Common myeloid progenitor, CD34-positive (primary cell): ENCODE measurements around the gene SH2D7.

Experiments used
- CTCF ChIA-PET: fragments of 350-600 bp; sonication (Branson Sonifier 250); formaldehyde crosslinking; loops from one replicate; lab custom pipeline; 2021; ENCODE audit warnings: antibody characterized with exemption; lab: Charles Lee
- POLR2A ChIA-PET: fragments of 350-600 bp; sonication (Branson Sonifier 250); formaldehyde crosslinking; loops from one replicate; lab custom pipeline; 2021; ENCODE audit warnings: antibody characterized with exemption; lab: Charles Lee
- DNase-seq, 3 donors: peaks; one replicate each; pipeline versions ENCODE4 v3.0.0 to v3.0.0-alpha.2; 2013
- H3K27ac ChIP-seq, 2 experiments: 1 replicate in 1 of 2; 2 replicates in 1 of 2; pipeline ENCODE4 v1.7.0; 2013; ENCODE audit warnings: inconsistent platforms in 2 of 2, low read length in 2 of 2, mild to moderate bottlenecking in 2 of 2, low read depth in 1 of 2, moderate library complexity in 1 of 2; ENCODE audit not compliant: severe bottlenecking in 2 of 2, insufficient read depth in 1 of 2, poor library complexity in 1 of 2
- H3K27me3 ChIP-seq, 5 experiments: replicated peaks in 2 of 5; 1 replicate in 3 of 5; 2 replicates in 2 of 5; pipeline versions ENCODE4 v1.6.1 to v1.7.0; 2013; ENCODE audit warnings: low read length in 4 of 5, mild to moderate bottlenecking in 2 of 5, moderate library complexity in 2 of 5, inconsistent platforms in 1 of 5; ENCODE audit not compliant: insufficient read depth in 5 of 5, control insufficient read depth in 4 of 5
- H3K36me3 ChIP-seq, 4 experiments: 1 replicate in 2 of 4; 2 replicates in 2 of 4; pipeline versions ENCODE4 v1.6.1 to v1.7.0; 2013; ENCODE audit warnings: low read length in 3 of 4, control low read depth in 1 of 4, mild to moderate bottlenecking in 1 of 4; ENCODE audit not compliant: control insufficient read depth in 4 of 4, insufficient read depth in 4 of 4
- H3K4me1 ChIP-seq, 4 experiments: 1 replicate in 3 of 4; 2 replicates in 1 of 4; pipeline versions ENCODE4 v1.6.1 to v1.7.1; 2013; ENCODE audit warnings: low read length in 3 of 4, mild to moderate bottlenecking in 3 of 4, control low read depth in 1 of 4, inconsistent platforms in 1 of 4, moderate library complexity in 1 of 4; ENCODE audit not compliant: control insufficient read depth in 4 of 4, insufficient read depth in 4 of 4; ENCODE audit errors: control extremely low read depth in 1 of 4
- H3K4me3 ChIP-seq, 7 experiments: 1 replicate in 4 of 7; 2 replicates in 3 of 7; pipeline versions ENCODE4 v1.5.1 to v1.7.0; 2013; ENCODE audit warnings: mild to moderate bottlenecking in 7 of 7, low read length in 6 of 7, moderate library complexity in 6 of 7, inconsistent platforms in 2 of 7, low read depth in 2 of 7, control low read depth in 1 of 7; ENCODE audit not compliant: insufficient read depth in 4 of 7, control insufficient read depth in 1 of 7; ENCODE audit errors: extremely low read depth in 1 of 7
- H3K9me3 ChIP-seq, 5 experiments: 1 replicate in 4 of 5; 2 replicates in 1 of 5; pipeline versions ENCODE4 v1.6.1 to v1.7.1; 2013; ENCODE audit warnings: low read length in 4 of 5, mild to moderate bottlenecking in 2 of 5, inconsistent platforms in 1 of 5, low read depth in 1 of 5, moderate library complexity in 1 of 5; ENCODE audit not compliant: control insufficient read depth in 4 of 5, insufficient read depth in 2 of 5; ENCODE audit errors: control extremely low read depth in 1 of 5
- WGBS: methylation state at CpG from one replicate; pipeline ENCODE4 v1.1.5; 2013; ENCODE audit not compliant: insufficient coverage; 5-methylcytosine and 5-hydroxymethylcytosine counted together

SH2D7 gene

GRCh38 chr15:78146425-78147154 is 54.2 kb downstream of the SH2D7 start:
- Histone ChIP-seq H3K9me3 (no peaks in the 10 kb centered on the region), H3K4me3 (no peak overlapping the region), H3K27ac (no peak overlapping the region), H3K36me3 (no peaks in the 10 kb centered on the region), H3K27me3 (no peaks in the 10 kb centered on the region), H3K4me1 (peaks cover 3 to 19% (median 15%) of the 10 kb centered on the region in 4 experiments)
- POLR2A ChIA-PET: no interaction called here
- DNase-seq: no peak
- WGBS: 100% methylated on average over 3 of the region's 4 CpGs
- CTCF ChIA-PET: interaction anchor here (0.9 to 1.8 kb wide), 5 partner anchors 9 to 94 kb away, joined by 3 to 6 read pairs (median 3); no protein-coding TSS in a partner anchor

GRCh38 chr15:78147566-78147965 is 55.2 kb downstream of the SH2D7 start:
- Histone ChIP-seq H3K4me1 (peaks cover 3 to 19% (median 15%) of the 10 kb centered on the region in 4 experiments), H3K4me3 (no peak overlapping the region), H3K36me3 (no peaks in the 10 kb centered on the region), H3K9me3 (no peaks in the 10 kb centered on the region), H3K27me3 (no peaks in the 10 kb centered on the region), H3K27ac (no peak overlapping the region)
- POLR2A ChIA-PET: no interaction called here
- no peak for DNase-seq
- WGBS: 95% methylated on average over 6 of the region's 6 CpGs
- CTCF ChIA-PET: interaction anchor here (0.9 to 1.8 kb wide), 6 partner anchors 8 to 93 kb away, joined by 3 to 6 read pairs (median 4); no protein-coding TSS in a partner anchor

GRCh38 chr15:78148392-78149067 is 56.2 kb downstream of the SH2D7 start:
- peaks cover 0 to 4% (median 0%) of the 10 kb centered on the region in 4 experiments for H3K36me3 ChIP-seq
- 6% methylated on average over 7 of the region's 14 CpGs for WGBS

GRCh38 chr15:78149068-78149804 is 56.9 kb downstream of the SH2D7 start, which contains the start of gene IDH3A:
Gene IDH3A, plus strand, starts transcription at chr15:78149362. Its CDS starts 42 bp downstream, at chr15:78149404.
- POLR2A ChIA-PET: interaction anchor here (0.6 to 0.7 kb wide), 2 partner anchors 10 to 114 kb away, joined by 3 to 6 read pairs; no protein-coding TSS in a partner anchor
- Histone ChIP-seq H3K4me3 (peak within 1 kb of the TSS; percentile 64 to 94 (median 79)), H3K4me1 (peaks cover 3 to 19% (median 15%) of the 10 kb centered on the region in 4 experiments), H3K27ac (peak within 1 kb of the TSS in 1 of 2 experiments; percentile 77), H3K9me3 (no peaks in the 10 kb centered on the region), H3K36me3 (peaks cover 0 to 4% (median 0%) of the 10 kb centered on the region in 4 experiments), H3K27me3 (no peaks in the 10 kb centered on the region)
- CTCF ChIA-PET: interaction anchor here (0.8 to 1.7 kb wide), 3 partner anchors 22 to 46 kb away, joined by 3 to 5 read pairs (median 3); no protein-coding TSS in a partner anchor
- WGBS: 0% methylated on average over 71 of the region's 79 CpGs
- peak; percentile 94 to 97 (median 97) for DNase-seq

More at GRCh38 chr15:78148392-78149067, 56.2 kb downstream of the SH2D7 start:
- Histone ChIP-seq H3K4me3 (peak overlapping the region; percentile 19 to 94 (median 79)), H3K27me3 (no peaks in the 10 kb centered on the region), H3K27ac (peak overlapping the region in 1 of 2 experiments; percentile 77), H3K4me1 (peaks cover 3 to 19% (median 15%) of the 10 kb centered on the region in 4 experiments), H3K9me3 (no peaks in the 10 kb centered on the region)
- no peak for DNase-seq
- ChIA-PET POLR2A (interaction anchor here (0.7 kb wide), 1 partner anchor 115 kb away, joined by 6 read pairs; no protein-coding TSS in a partner anchor), CTCF (interaction anchor here (1.0 to 1.8 kb wide), 5 partner anchors 9 to 92 kb away, joined by 3 to 6 read pairs (median 4); no protein-coding TSS in a partner anchor)

GRCh38 chr15:78149805-78150751 is 57.7 kb downstream of the SH2D7 start:
- WGBS: 18% methylated on average over 18 of the region's 20 CpGs
- Histone ChIP-seq H3K4me1 (peaks cover 3 to 22% (median 15%) of the 10 kb centered on the region in 4 experiments), H3K9me3 (no peaks in the 10 kb centered on the region), H3K4me3 (peak overlapping the region; percentile 60 to 94 (median 79)), H3K27ac (peak overlapping the region in 1 of 2 experiments; percentile 34), H3K27me3 (no peaks in the 10 kb centered on the region), H3K36me3 (peaks cover 0 to 4% (median 0%) of the 10 kb centered on the region in 4 experiments)
- POLR2A ChIA-PET: interaction anchor here (0.6 kb wide), 1 partner anchor 9 kb away, joined by 3 read pairs; no protein-coding TSS in a partner anchor
- peak in 1 of 3 donors; percentile 16 for DNase-seq
- CTCF ChIA-PET: interaction anchor here (0.8 to 1.0 kb wide), 3 partner anchors 19 to 45 kb away, joined by 3 to 5 read pairs (median 4); no protein-coding TSS in a partner anchor
